BLaER1 treated with 17β-estradiol and CSF1 and Interleukin-3, amounts not matched to agents 10 nM and 100 nM (cell line): ENCODE data around the gene RRBP1.
A peak's percentile ranks its signal among the peaks of the same experiment; 100 is the strongest.

Source experiments
- H3K27ac ChIP-seq, 11 experiments: shearing (Covaris generic); formaldehyde crosslinking; 2 replicates each; pipeline ENCODE4 v1.8.1; 2022
- H3K27me3 ChIP-seq, 11 experiments: shearing (Covaris generic); formaldehyde crosslinking; 2 replicates each; pipeline ENCODE4 v1.8.1; 2022
- H3K36me3 ChIP-seq, 11 experiments: shearing (Covaris generic); formaldehyde crosslinking; 2 replicates each; pipeline ENCODE4 v1.8.1; 2022
- H3K4me1 ChIP-seq, 10 experiments: shearing (Covaris generic); formaldehyde crosslinking; 2 replicates each; pipeline ENCODE4 v1.8.1; 2022
- H3K4me2 ChIP-seq, 11 experiments: shearing (Covaris generic); formaldehyde crosslinking; 2 replicates each; pipeline ENCODE4 v1.8.1; 2022
- H3K4me3 ChIP-seq, 10 experiments: shearing (Covaris generic); formaldehyde crosslinking; 2 replicates each; pipeline ENCODE4 v1.8.1; 2022
- H3K9ac ChIP-seq, 11 experiments: shearing (Covaris generic); formaldehyde crosslinking; 2 replicates each; pipeline ENCODE4 v1.8.1; 2022
- H3K9me3 ChIP-seq, 11 experiments: shearing (Covaris generic); formaldehyde crosslinking; replicated peaks in 1 of 11; 2 replicates each; pipeline ENCODE4 v1.8.1; 2022
- H4K20me1 ChIP-seq, 11 experiments: shearing (Covaris generic); formaldehyde crosslinking; 2 replicates each; pipeline ENCODE4 v1.8.1; 2022
- Cebpa-rat ChIP-seq, 11 experiments: shearing (Covaris generic); IDR thresholded peaks; 2 replicates each; pipeline ENCODE4 v1.8.1; 2022

RRBP1 gene, protein sequence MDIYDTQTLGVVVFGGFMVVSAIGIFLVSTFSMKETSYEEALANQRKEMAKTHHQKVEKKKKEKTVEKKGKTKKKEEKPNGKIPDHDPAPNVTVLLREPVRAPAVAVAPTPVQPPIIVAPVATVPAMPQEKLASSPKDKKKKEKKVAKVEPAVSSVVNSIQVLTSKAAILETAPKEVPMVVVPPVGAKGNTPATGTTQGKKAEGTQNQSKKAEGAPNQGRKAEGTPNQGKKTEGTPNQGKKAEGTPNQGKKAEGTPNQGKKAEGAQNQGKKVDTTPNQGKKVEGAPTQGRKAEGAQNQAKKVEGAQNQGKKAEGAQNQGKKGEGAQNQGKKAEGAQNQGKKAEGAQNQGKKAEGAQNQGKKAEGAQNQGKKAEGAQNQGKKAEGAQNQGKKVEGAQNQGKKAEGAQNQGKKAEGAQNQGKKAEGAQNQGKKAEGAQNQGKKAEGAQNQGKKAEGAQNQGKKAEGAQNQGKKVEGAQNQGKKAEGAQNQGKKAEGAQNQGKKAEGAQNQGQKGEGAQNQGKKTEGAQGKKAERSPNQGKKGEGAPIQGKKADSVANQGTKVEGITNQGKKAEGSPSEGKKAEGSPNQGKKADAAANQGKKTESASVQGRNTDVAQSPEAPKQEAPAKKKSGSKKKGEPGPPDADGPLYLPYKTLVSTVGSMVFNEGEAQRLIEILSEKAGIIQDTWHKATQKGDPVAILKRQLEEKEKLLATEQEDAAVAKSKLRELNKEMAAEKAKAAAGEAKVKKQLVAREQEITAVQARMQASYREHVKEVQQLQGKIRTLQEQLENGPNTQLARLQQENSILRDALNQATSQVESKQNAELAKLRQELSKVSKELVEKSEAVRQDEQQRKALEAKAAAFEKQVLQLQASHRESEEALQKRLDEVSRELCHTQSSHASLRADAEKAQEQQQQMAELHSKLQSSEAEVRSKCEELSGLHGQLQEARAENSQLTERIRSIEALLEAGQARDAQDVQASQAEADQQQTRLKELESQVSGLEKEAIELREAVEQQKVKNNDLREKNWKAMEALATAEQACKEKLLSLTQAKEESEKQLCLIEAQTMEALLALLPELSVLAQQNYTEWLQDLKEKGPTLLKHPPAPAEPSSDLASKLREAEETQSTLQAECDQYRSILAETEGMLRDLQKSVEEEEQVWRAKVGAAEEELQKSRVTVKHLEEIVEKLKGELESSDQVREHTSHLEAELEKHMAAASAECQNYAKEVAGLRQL (N-terminal part only)

DNA sequence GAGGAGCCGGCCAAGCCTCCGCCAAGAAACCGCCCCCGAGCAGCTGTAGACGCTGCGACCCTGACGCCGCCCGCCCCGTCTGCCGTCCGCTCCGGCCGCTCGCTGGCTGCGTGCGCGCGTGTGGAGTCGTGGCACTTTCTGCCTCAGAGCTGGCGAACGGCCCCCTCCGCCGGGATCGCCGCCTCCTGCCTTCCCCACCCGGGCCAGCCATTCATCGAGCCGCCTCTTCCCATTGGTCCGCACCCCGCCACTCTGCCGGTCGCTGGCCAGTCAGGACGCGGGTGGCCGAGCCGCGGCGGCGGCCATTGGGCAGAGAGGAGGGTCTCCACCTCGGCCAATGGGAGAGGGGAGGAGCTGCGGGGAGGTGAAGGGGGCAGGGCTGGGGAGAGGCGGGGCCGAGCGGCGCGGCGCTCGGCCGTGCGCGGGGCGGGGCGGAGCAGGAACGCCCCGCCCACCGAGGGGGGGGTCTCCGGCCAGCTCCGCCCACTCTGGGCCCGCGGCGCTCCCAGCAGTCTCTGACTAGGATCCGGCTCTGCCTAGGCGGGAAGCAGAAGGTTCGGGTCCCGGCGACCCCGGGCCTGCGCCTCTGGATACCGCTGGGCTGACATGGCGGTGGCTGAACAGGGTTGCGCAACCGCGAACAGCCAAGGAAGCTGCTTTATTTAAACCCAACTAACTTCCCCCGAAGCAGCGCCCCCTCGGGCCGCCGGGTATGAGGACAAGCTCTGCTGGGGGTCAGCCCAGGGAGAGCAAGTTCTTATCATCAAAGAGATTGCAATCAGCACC lies at the start of gene RRBP1:
RRBP1 (minus strand) TSS at position 140 of the 786 bp plus-strand sequence. CDS start 21,735 bp downstream, outside the sequence.
- peak within 1 kb of the TSS; percentile 87 to 95 (median 93) for H3K9ac ChIP-seq
- peak within 1 kb of the TSS; percentile 89 to 99 (median 97) for H3K4me2 ChIP-seq
- TF ChIP-seq Cebpa-rat (IDR thresholded peaks at IDR 0.05) = peak; percentile 85 to 99 (median 95)
- peak within 1 kb of the TSS; percentile 75 to 94 (median 85) for H3K4me3 ChIP-seq
- H3K27me3 ChIP-seq = no peaks in the 10 kb centered on the region
- peaks cover 19 to 37% (median 25%) of the 10 kb centered on the region in 10 experiments for H3K4me1 ChIP-seq
- H3K9me3 ChIP-seq = peaks cover 0 to 11% (median 4%) of the 10 kb centered on the region in 11 experiments; a peak in 5 of 22 replicates
- H3K36me3 ChIP-seq = peaks cover 12 to 26% (median 22%) of the 10 kb centered on the region in 11 experiments; a peak in 21 of 22 replicates
- H3K27ac ChIP-seq = peak within 1 kb of the TSS; percentile 82 to 93 (median 88)
- H4K20me1 ChIP-seq = peaks cover 4 to 42% (median 33%) of the 10 kb centered on the region in 11 experiments; a peak in 14 of 22 replicates

DNA sequence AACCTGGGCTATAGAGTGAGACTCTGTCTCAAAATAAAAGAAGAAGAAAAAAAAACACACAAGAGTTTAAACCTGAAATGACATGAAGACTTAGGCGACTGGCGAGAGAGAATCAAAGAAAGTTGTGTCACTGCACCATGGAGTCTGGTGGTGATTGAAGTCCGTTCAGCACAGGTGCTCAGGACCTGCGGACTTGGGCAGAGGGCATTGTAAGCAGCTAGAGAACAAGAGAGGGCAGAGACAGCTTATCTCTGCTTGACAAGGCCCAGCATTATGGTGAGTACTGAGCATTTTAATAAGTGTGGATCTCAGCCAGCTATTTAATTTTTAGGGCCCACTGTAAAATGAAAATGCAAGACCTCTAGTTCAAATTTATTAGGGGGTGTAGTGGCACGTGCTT lies 49.2 kb upstream of the RRBP1 start:
- Histone ChIP-seq H3K27ac (no peak overlapping the region), H3K36me3 (no peaks in the 10 kb centered on the region), H3K4me3 (no peak overlapping the region), H3K4me1 (no peaks in the 10 kb centered on the region), H3K9ac (no peak overlapping the region), H4K20me1 (no peaks in the 10 kb centered on the region), H3K4me2 (no peak overlapping the region), H3K27me3 (no peaks in the 10 kb centered on the region), H3K9me3 (peaks cover 3 to 9% (median 6%) of the 10 kb centered on the region in 11 experiments)
- TF ChIP-seq Cebpa-rat (IDR thresholded peaks at IDR 0.05) = no peak

DNA sequence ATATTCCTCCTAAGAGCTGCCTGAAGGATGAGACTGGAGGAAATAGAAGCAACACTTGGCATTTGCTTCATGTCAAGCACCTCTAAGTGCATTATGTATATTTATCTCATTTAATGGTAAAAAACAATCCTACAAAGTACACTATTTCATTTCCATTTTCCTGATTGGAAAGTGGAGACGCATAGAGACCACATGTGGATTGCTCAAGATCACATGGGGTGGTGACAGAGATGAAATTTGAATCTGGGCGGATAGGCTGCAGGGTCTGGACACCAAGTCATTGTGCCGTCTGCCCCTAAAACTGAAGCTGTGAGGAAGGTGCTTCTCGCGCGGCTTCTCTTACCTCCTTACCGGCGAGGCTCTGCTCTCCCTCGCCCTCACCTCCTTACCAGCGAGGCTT lies 48.0 kb upstream of the RRBP1 start:
- H3K27me3 ChIP-seq = no peaks in the 10 kb centered on the region
- H3K9ac ChIP-seq = no peak overlapping the region
- H3K4me2 ChIP-seq = no peak overlapping the region
- no peaks in the 10 kb centered on the region for H4K20me1 ChIP-seq
- no peak for TF ChIP-seq Cebpa-rat (IDR thresholded peaks at IDR 0.05)
- H3K27ac ChIP-seq = no peak overlapping the region
- H3K4me3 ChIP-seq = no peak overlapping the region
- no peaks in the 10 kb centered on the region for H3K9me3 ChIP-seq
- H3K36me3 ChIP-seq = no peaks in the 10 kb centered on the region
- H3K4me1 ChIP-seq = no peaks in the 10 kb centered on the region

DNA sequence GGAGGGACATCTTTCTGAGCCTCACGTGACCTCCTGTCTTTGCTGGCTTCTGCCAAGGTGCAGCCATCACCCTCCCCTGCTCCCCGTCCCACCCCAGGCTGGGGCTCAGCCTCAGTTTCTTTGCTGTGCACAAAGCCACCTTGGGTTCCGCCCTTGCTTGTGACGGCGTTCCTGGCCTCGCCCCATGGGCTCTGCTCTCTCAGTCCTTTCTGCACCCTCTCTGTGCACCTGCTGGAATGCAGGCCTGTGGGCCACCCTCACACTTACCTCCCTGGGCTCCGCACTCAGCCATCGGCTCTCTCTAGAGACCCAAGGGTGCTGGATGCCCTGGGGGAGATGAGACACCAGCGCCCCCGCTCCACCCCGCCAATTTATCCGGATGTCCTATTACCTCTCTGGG lies 46.0 kb upstream of the RRBP1 start:
- Histone ChIP-seq H4K20me1 (no peaks in the 10 kb centered on the region), H3K27me3 (no peaks in the 10 kb centered on the region), H3K27ac (no peak overlapping the region), H3K4me3 (no peak overlapping the region), H3K4me1 (no peaks in the 10 kb centered on the region), H3K36me3 (no peaks in the 10 kb centered on the region), H3K9ac (no peak overlapping the region), H3K9me3 (0 out of 22 replicates have a peak, but pooled peaks cover 0 to 1% (median 0%) of the 10 kb centered on the region in 11 experiments), H3K4me2 (no peak overlapping the region)
- TF ChIP-seq Cebpa-rat (IDR thresholded peaks at IDR 0.05) = no peak

DNA sequence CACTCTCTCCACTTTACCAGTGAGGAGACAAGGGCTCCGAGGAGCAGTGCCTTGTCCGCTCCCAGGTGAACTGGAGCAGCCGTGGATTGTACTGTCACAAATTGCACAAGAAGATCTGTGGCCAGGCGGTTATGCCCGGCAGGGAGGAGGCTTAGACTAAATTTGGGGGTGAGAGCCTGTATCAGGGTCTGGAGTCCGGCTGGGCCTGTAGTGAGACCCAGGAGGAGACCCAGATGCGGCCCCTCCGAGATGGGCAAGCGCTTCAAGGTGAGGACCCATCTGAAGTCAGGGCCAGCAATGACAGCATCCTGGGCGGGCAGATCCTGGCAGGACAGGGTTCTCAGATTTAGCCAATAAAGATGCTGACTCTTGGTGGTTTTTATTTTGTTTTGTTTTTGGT lies 45.3 kb upstream of the RRBP1 start:
- H3K9ac ChIP-seq = no peak overlapping the region
- no peaks in the 10 kb centered on the region for H3K36me3 ChIP-seq
- no peaks in the 10 kb centered on the region for H3K27me3 ChIP-seq
- no peak overlapping the region for H3K4me2 ChIP-seq
- no peak for TF ChIP-seq Cebpa-rat (IDR thresholded peaks at IDR 0.05)
- no peaks in the 10 kb centered on the region for H3K4me1 ChIP-seq
- H4K20me1 ChIP-seq = no peaks in the 10 kb centered on the region
- no peak overlapping the region for H3K27ac ChIP-seq
- H3K4me3 ChIP-seq = no peak overlapping the region
- 0 out of 22 replicates have a peak, but pooled peaks cover 0 to 7% (median 0%) of the 10 kb centered on the region in 11 experiments for H3K9me3 ChIP-seq

DNA sequence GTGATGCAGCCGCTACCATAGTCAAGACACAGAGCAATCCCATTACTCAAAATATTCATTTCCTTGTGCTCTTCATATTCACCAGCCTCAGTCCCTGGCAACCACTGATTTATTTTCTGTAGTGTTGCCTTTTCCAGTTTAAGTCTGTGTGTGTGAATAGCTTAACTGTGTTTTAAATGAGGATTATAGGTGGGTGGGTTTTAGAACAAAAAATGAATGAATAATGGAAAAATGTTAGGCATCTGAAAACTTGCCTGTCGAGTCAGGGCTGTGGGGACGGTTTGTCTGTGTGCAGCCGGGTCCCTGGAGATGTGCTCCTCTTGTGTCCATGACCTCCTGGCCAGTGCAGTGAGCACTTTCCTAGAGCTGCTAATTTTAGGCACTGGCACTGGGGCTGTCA lies 44.9 kb upstream of the RRBP1 start:
- Histone ChIP-seq H3K9me3 (0 out of 22 replicates have a peak, but pooled peaks cover 0 to 7% (median 0%) of the 10 kb centered on the region in 11 experiments), H4K20me1 (no peaks in the 10 kb centered on the region; a peak in 1 of 22 replicates), H3K27ac (no peak overlapping the region), H3K4me2 (no peak overlapping the region), H3K9ac (no peak overlapping the region), H3K27me3 (no peaks in the 10 kb centered on the region), H3K4me1 (no peaks in the 10 kb centered on the region), H3K4me3 (no peak overlapping the region), H3K36me3 (no peaks in the 10 kb centered on the region)
- TF ChIP-seq Cebpa-rat (IDR thresholded peaks at IDR 0.05) = no peak

DNA sequence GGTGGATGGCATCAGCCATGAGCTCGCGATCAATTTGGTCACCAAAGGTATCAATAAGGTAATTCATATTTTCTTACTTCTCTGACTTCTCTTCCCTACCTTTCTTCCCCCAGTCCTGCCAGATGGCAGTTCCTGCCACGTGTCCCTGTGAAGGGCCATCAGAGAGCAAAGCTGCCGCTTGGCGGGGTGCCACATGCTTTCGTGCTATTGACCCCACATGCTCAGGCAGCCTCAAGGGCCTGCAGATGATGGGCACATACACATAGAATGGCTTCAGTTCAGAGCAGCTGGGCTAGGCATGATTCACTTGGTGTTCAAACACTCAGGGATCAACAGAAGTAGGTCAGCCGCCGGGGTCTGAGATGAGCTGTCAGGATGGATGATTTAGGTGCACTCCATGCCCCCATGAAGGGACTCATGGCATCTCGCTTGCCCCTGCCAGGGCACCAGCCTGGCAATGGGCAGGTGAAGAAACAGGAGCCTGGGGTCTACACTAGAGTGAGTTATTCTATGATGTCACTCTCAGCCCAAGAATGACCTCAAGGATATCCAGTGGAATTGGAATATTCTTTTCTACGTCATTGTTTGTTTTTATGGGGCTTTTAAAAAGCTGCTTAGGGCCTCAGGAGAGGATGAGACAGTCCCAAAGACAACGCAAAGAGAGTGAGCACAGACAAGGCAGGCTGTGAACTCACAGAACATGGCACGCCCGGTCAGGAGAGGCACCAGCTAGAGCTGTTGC lies 43.2 kb upstream of the RRBP1 start:
- no peak overlapping the region for H3K9ac ChIP-seq
- H3K4me3 ChIP-seq = no peak overlapping the region
- H3K4me1 ChIP-seq = peaks cover 0 to 5% (median 0%) of the 10 kb centered on the region in 10 experiments; a peak in 2 of 20 replicates
- TF ChIP-seq Cebpa-rat (IDR thresholded peaks at IDR 0.05) = no peak
- H3K27me3 ChIP-seq = no peaks in the 10 kb centered on the region
- H4K20me1 ChIP-seq = no peaks in the 10 kb centered on the region; a peak in 1 of 22 replicates
- H3K9me3 ChIP-seq = 0 out of 22 replicates have a peak, but pooled peaks cover 0 to 7% (median 0%) of the 10 kb centered on the region in 11 experiments
- H3K36me3 ChIP-seq = no peaks in the 10 kb centered on the region
- no peak overlapping the region for H3K27ac ChIP-seq
- no peak overlapping the region for H3K4me2 ChIP-seq
